HEK293 (cell line): ENCODE results near the gene COMMD4.
"Not testable (repeated sequence)": the region's sequence is repeated elsewhere in the genome, so short reads cannot be mapped to it uniquely, and the experiment has no call there.

Experiments used
- CTCF ChIP-seq: fragments of 450-650 bp; formaldehyde crosslinking; IDR thresholded peaks from 2 replicates; pipeline ENCODE4 v1.5.1; 2016; ENCODE audit warnings: missing biosample characterization, missing genetic modification characterization
- PBX3 ChIP-seq: sonication (generic); formaldehyde crosslinking; IDR thresholded peaks from 2 replicates; pipeline ENCODE4 v1.8.1; 2022; ENCODE audit warnings: mild to moderate bottlenecking, moderate library complexity, missing genetic modification reagents
- ZBTB44 ChIP-seq: fragments of 450-650 bp; IDR thresholded peaks from 2 replicates; pipeline ENCODE4 v1.5.1; 2018; ENCODE audit warnings: missing biosample characterization, mild to moderate bottlenecking, missing genetic modification characterization
- ZNF335 ChIP-seq: fragments of 450-650 bp; formaldehyde crosslinking; conservative IDR thresholded peaks from 2 replicates; pipeline ENCODE4 v1.5.1; 2016; ENCODE audit warnings: missing biosample characterization, missing genetic modification characterization
- ZNF629 ChIP-seq: fragments of 450-650 bp; formaldehyde crosslinking; IDR thresholded peaks from 2 replicates; pipeline ENCODE4 v1.5.1; 2017; ENCODE audit warnings: missing biosample characterization, missing genetic modification characterization
- ZNF701 ChIP-seq: fragments of 450-650 bp; formaldehyde crosslinking; IDR thresholded peaks from 2 replicates; pipeline ENCODE4 v1.5.1; 2016; ENCODE audit warnings: missing biosample characterization, missing genetic modification characterization
- ZSCAN5A ChIP-seq: fragments of 450-650 bp; formaldehyde crosslinking; IDR thresholded peaks from 2 replicates; pipeline ENCODE4 v1.5.1; 2016; ENCODE audit warnings: missing biosample characterization, missing genetic modification characterization

GRCh38 chr15:75333654-75334419, 2.0 kb upstream of the COMMD4 start:
- not testable (repeated sequence) for TF ChIP-seq ZBTB44 (tag by site-specific recombination); ZNF701; PBX3 (CRISPR knock-in tag); ZSCAN5A (tag by site-specific recombination); CTCF (tag by site-specific recombination); ZNF335 (tag by site-specific recombination); ZNF629 (tag by site-specific recombination)
